HG02571 (cell line): ENCODE measurements around the gene C16orf87.
"Not testable (repeated sequence)": the region's sequence is repeated elsewhere in the genome, so short reads cannot be mapped to it uniquely, and the experiment has no call there.

Source experiments
- ATAC-seq: cut with Tn5 transposase; IDR thresholded peaks from one replicate; pipeline ENCODE4 v1.9.1; 2021; ENCODE audit warnings: mild to moderate bottlenecking, moderate library complexity; ENCODE audit not compliant: unreplicated experiment

C16orf87 gene, protein sequence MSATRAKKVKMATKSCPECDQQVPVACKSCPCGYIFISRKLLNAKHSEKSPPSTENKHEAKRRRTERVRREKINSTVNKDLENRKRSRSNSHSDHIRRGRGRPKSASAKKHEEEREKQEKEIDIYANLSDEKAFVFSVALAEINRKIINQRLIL

GRCh38 chr16:46830902-46831647 lies at the start of gene C16orf87:
Gene C16orf87 (minus strand): TSS chr16:46831180. CDS start chr16:46831149, 31 bp downstream.
- peak; percentile 94 for ATAC-seq

DNA sequence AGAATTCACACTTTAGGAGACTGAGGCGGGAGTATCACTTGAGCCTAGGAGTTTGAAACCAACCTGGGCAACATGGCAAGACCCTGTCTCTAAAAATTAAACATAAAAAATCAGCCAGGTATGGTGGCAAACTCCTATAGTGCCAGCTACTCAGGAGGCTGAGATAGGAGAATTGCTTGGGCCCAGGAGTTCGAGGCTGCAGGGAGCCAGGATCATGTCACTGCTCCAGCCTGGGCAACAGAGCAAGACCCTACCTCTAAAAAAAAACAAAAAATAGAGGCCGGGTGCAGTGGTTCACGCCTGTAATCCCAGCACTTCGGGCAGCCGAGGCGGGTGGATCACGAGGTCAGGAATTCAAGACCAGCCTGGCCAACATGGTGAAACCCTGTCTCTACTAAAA lies 44.3 kb upstream of the C16orf87 start:
- ATAC-seq: no peak

- no peak for ATAC-seq
Measured at GRCh38 chr16:46873201-46873600, 42.2 kb upstream of the C16orf87 start.

GRCh38 chr16:46871597-46871996 lies 40.6 kb upstream of the C16orf87 start:
- ATAC-seq: no peak

GRCh38 chr16:46868891-46869290 lies 37.9 kb upstream of the C16orf87 start:
- ATAC-seq: not testable (repeated sequence)

DNA sequence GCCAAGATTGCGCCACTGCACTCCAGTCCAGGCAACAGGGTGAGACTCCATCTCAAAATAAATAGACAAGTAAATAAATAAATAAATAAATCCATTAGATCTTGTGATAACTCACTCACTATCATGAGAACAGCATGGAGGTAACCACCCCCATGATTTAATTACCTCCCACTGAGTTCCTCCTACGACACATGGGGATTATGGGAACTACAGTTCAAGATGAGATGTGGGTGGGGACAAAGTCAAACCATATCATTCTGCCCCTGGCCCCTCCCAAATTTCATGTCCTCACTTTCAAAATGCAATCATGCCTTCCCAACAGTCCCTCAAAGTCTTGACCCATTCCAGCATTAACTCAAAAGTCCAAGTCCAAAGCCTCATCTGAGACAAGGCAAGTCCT lies 36.5 kb upstream of the C16orf87 start:
- ATAC-seq: not testable (repeated sequence)

GRCh38 chr16:46866286-46866685 lies 35.3 kb upstream of the C16orf87 start:
- no peak for ATAC-seq

GRCh38 chr16:46862555-46863447 lies 31.8 kb upstream of the C16orf87 start:
- no peak for ATAC-seq

GRCh38 chr16:46859719-46860152 lies 28.8 kb upstream of the C16orf87 start:
- ATAC-seq: no peak

DNA sequence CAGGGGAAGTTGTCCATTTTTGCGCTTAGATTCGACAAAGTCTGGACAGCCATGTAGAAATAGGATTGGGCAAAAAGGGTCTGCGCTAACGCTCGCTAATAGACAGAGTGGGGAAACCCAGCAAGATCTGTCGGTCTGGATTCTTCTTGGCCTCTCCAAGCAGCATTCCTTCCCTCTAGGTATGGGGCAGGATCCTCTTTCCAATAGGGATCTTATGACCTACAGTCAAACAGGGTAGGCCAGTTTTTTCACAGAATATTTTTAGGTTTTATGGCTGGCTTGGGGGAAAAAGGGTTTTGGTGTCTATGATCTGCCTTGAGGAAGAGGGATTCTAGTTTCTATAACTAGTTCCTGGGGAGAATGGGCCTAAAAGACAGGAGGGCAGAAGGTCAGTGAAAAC lies 27.2 kb upstream of the C16orf87 start:
- ATAC-seq: no peak

GRCh38 chr16:46857368-46857945 lies 26.5 kb upstream of the C16orf87 start:
- ATAC-seq: no peak

DNA sequence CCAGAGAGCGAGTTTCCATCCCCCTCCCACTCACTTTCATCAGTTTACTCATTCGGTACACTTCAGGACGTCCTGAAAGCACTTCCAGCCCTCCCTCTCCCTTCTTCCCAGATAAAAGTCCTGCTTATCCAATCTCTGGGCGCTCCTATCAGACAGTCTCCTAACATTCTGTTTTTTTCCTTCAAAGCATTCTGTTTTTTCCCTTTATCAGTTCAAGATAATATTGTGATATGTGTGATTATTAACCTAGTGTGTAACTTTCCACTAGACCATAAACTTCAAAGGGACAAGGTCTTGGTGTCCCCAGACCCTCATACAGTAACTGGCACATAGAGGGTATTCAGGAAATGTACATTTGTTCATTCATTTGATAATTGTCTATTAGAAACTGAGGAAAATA lies 24.4 kb upstream of the C16orf87 start:
- no peak for ATAC-seq

- ATAC-seq: no peak
Measured at GRCh38 chr16:46854846-46855245, 23.9 kb upstream of the C16orf87 start.

DNA sequence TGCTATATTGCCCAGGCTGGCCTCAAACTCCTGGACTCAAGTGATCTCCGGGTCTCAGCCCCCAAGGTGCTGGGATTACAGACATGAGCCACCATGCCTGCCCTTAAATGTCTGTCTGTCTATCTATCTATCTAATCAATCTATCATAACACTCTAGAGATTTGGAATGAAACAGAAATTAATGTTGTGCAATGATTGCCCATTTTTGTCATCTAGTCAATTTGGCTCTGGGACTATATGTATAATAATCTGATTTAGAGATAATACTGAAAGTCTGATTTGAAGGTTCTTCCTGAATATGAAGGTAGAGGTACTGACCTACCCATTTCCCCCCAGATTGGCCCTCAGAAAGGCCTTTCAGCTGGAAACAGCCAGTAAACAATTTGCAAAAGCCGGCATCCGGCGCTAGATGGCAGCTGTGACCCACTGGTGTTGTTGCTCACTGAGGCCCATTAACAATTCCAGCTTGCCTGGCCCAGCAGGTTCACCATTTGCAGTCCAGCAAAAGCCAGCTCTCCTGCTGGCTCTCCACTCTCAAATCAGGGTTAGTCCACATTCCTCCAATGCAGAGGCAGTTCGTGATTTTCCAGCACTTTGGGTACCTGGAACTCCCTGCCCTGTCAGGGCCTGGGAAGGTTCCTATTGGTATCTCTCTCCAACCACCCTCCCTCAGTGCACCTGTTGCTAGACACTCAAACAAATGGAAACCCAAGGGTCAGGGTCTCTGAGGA lies 22.9 kb upstream of the C16orf87 start:
- peak; percentile 43 for ATAC-seq

DNA sequence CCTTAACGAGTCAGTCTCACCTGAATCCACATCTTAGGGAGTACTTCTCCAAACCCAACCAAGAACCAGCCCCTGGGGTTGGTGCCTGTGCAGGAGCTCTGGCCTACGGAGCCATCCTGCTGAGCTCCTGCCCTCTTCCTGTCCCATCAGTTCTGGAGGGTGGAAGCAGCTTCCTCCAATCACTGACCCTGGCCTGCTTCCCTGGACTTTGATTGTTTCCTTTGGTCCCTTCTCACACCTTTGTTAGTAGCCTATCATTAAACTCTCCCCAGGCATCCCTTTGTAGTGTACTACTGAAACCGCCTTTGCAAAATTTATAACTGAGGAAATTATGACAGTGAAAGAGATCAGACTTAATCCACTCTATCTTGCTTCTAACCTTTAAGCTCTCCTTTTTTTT lies 21.1 kb upstream of the C16orf87 start:
- no peak for ATAC-seq

DNA sequence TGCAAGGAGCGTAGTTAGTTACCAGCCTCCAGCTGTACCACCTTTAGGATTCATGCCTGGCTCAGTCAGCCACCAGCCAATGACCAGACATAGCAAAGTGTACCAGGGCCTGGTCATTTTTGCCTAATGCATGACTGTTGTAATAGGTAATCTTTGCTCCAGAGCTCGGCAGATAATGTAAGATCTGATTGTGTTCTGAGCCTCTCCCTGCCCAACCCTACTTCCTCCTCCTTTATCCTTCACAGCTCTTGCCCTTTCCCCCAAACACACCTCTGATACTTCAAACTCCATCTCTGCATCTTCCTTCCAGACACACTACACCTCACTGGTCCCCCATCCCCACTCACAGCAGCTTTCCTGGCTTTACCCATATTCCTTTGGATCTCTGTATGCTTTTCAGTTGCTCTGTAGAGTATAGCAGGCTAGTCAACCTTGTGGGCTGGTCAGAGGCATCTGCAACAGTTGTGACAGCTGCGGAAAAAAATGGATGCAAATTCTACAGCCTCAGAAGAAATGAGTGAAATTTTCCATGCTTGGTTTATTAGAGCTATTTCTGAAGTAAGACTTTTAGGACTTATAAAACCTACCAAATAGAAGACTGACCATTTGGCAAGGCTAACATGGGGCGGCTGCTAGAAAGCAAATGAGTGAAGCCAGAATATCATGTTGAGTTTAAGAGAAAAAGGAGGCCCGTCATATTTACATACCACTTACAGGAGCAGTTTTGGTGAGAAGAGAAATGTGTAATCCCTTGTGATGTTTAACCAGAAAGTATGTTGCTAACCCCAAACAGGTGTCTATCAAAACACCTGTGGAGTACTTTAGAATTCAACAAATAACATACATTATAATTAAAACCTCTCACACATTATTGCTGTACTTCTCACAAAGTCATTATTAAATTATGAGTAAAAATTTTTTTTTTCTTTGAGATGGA lies 19.9 kb upstream of the C16orf87 start:
- ATAC-seq: no peak

- ATAC-seq: no peak
Measured at GRCh38 chr16:46848768-46849764, 18.1 kb upstream of the C16orf87 start.

GRCh38 chr16:46845952-46846351 lies 15.0 kb upstream of the C16orf87 start:
- ATAC-seq: no peak
